GM19328 (cell line): ENCODE results near the gene RBM11.

Source experiments
- ATAC-seq: cut with Tn5 transposase; IDR thresholded peaks from one replicate; pipeline ENCODE4 v1.9.1; 2021; ENCODE audit warnings: mild to moderate bottlenecking, moderate library complexity; ENCODE audit not compliant: unreplicated experiment

The RBM11 gene

GRCh38 chr21:14270631-14271030 lies 54.7 kb downstream of the RBM11 start:
- no peak for ATAC-seq

- ATAC-seq, result no peak
These were observed 55.1 kb downstream of the RBM11 start for GRCh38 chr21:14271053-14271452.

DNA sequence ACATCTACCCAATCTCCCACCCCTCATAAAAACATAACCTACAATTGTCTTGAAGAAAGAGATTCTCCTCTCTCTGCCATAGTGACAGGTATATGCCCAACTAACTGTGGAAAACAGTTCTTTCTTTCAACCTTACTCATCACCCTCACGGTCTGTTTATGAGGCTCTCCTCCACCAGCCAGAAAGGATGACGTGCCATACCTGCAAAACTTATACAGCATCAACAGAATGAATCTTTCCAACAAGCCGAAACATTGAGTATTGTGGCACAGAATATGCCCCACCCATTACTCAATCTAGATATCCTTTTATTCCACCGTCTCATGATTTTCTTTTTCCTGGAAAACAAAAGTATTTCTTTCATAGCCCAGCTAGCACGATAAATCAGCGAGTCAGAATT lies 55.7 kb downstream of the RBM11 start:
- no peak for ATAC-seq

DNA sequence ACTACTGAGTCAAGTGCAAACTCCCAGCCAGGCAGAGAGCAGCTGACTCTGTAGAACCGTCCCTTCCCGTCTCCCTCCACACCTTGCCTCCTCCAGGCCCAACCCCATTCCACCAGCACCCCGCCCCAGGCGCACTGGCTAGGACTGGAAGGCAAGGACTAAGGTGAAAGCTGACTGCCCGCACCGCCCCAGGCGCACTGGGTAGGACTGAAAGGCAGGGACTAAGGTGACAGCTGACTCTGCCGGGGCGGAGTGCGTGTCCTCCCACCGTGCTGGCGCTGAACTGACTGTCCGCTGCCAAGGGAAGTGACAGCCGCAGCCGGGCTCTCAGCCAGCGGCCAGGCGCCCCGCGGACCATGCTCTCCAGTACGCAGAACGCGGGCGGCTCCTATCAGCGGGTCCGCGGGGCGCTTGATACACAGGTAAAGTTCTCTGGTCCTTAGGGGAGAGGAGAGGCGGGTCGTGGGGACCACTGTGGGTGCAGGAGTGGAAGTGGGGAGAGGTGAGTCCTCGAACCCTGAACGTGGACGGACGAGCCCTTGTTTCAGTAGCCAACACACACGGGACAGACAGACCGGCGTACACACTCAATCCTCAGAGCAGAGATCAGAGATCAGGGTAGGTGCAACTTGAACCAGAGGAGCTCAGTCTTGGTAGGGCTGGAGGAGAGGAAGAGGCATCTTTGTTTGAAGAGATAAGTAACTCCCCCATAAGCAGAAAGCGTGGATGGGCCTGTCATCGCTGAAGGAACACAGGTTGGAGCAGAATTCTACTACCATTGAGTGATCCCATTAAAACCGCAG lies 58.0 kb downstream of the RBM11 start:
- no peak for ATAC-seq

- no peak for ATAC-seq
These were observed 59.8 kb downstream of the RBM11 start for GRCh38 chr21:14275702-14276205.
